T-helper 9 cell (primary cell): ENCODE data around the gene NSUN2.

Experiments used
- DNase-seq: peaks from one replicate; pipeline ENCODE4 v3.0.0-alpha.2; 2020

The NSUN2 gene

DNA sequence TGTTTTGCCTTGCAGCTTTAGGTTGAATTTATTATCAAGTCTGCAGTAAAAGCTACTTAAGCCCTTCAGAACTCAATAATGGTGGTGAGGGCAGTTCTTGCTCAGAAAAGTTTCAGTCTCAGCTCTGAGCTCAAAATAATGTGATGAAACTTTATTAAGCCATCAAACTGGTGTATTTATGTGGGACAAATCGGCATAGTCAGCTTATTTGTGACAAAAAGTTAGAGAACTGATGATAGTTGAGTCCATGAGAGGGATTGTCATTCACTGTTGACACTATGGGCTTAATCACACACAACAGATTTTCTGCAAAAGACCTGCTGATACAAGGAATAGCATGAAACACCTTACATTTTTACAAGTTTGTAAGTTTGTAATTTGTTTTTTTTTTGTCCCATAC lies 9.8 kb upstream of the NSUN2 start:
- DNase-seq: no peak

- no peak for DNase-seq
Measured at GRCh38 chr5:6638236-6638635, 5.4 kb upstream of the NSUN2 start.

- DNase-seq: no peak
Measured at GRCh38 chr5:6637590-6637989, 4.7 kb upstream of the NSUN2 start.

DNA sequence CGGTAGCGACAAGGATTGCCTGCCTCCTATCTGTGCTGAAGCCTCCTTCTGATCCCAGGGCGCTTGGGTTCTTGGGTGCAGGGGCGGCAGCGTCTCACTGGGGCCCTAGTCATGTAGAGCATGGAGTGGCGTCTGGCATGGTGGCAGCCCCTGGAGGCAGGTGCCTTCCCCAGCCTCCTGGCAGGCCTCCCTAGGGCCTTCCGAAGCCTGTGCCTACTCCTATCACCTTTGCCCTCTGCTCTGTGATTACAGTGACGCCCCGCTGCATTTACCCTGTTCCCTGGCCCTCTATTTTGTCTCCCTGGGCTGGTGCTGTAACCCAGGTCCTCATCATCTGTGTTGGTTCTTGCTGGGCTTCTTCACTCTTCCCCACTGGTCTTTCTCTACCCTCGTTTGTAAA lies 4.2 kb upstream of the NSUN2 start:
- DNase-seq: no peak

- DNase-seq: no peak
Measured at GRCh38 chr5:6636293-6636692, 3.4 kb upstream of the NSUN2 start.

GRCh38 chr5:6634788-6635430 lies 2.1 kb upstream of the NSUN2 start:
- DNase-seq: no peak

- DNase-seq: no peak
Measured at GRCh38 chr5:6634306-6634705, 1.5 kb upstream of the NSUN2 start.

GRCh38 chr5:6633469-6634245 lies 813 bp upstream of the NSUN2 start:
- no peak for DNase-seq

DNA sequence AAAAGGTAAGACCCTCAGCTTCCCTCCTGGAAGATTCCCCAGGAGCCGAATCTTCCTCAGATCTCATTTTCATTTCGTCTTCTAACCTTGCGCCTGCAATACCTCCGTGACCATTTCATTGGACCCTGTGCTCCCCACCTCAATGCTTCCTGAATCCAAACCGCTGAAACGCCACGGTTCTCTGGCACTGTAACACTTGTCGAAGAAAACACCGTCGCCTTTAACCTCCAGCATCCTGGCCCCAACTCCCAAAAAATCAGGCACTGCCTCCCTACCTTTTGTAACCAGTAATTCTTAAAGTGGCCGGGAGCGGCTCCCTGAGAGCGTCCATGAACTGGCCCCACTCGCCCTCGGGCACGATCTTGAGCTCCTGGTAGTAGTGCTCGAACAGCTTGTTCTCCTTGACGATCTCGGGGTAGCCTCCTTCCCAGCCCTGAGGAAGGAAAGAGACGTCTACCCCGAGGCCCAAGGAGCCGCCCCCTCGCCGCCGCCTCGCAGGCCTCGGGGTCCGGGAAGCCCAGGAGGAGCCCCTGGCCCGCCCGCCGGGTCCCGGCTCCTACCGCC lies 438 bp downstream of the NSUN2 start:
- DNase-seq: no peak

DNA sequence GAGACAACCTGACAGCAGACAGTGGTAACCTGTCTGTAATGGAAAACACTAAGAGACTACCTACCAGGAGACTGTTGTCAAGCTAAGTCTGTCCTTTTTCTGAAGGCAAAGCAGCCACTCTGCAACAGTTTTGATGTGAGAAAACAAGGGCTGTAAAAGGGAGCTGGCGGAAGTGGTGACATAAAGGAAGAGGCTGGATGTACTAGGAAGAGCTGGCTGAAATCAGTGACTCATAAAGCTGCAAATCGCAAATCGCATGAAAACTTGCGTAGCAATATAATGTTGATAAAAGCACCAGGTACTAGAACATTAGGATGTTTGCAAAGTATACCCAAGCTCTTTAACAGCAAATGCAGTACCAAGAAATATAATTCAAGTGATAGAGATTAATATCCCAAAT lies 1.4 kb downstream of the NSUN2 start:
- no peak for DNase-seq

- DNase-seq: no peak
Measured at GRCh38 chr5:6626508-6626907, 6.3 kb downstream of the NSUN2 start.

DNA sequence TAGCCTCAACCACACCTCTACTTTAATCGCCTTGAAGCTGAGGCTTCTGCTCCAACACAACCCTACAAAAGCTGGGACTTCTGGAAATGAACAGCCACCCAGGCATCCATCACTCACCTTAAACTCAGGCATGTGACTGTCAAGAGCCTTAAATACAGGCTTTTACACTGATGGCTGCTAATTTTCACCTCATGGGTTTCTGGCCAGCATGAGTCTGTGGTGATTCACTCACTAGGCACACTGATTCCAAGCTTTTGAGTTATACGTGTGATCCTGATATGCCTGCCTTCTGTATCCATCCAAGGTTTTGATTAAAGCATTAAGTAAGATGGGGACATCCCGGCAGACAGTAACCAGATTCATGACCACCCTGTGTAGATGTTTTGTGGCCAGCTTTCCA lies 8.9 kb downstream of the NSUN2 start:
- no peak for DNase-seq

- DNase-seq: no peak
Measured at GRCh38 chr5:6623228-6623627, 9.6 kb downstream of the NSUN2 start.

GRCh38 chr5:6616632-6617031 lies 16.2 kb downstream of the NSUN2 start:
- DNase-seq: no peak

GRCh38 chr5:6615034-6615815 lies 17.6 kb downstream of the NSUN2 start:
- no peak for DNase-seq

DNA sequence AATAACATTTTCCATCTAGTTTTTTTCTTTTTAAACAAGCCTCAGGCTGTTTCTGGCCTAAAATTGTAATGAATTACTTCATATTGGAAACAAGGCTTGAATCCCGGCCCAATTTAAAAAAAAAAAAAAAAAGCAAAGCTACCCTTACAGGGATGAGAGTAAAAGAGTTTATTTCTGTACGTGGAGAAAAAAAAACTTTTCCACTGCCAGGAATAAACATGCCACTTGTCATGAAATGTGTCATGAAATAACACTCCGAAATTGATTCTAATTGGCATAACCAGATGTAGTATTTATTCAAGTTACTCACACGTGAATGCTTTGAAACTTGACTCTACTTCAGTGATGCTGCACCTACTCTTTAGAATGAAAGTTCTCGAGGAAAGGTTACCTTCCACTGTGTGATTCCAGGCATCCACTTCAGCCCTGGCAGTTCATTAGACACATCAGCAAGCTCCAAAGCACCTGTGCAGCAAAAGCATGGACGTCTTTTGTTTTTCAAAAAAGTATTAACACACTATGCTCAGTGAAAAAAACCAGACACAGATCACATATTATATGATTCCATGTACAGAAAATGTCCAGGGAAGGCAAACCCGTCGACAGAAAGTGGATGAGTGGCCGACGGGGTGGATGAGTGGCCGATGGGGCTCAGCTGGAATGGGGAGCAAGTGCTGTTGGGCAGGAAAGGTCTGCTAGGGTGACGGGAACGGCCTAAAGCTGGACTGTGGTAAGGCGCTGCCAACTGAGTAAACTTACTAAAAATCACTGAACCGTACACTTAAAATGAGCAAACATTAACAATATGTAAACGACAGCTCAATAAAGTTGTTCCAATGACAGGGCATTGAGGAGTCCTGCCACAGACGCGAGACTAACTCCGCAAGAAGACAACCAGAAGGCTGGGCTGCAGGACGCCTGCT lies 21.2 kb downstream of the NSUN2 start:
- DNase-seq: no peak

GRCh38 chr5:6608016-6608415 lies 24.8 kb downstream of the NSUN2 start:
- no peak for DNase-seq

DNA sequence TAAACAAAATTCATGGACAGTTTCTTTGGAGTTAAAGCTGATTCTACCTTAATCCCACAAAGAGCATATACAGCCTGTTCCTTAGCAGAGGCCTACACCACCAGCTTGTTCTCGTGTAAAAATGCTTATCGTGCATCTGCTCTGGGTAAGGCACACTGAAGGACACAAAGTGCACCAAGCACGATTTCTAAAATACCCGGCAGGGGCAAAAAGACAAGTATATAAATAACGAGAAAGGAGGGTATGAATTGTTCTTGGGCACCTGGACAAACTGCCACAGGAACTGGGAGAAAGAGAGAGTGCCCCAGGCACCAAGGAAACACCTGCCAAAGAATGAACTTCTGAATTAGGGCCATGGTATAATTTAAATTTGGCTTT lies 25.3 kb downstream of the NSUN2 start:
- no peak for DNase-seq

DNA sequence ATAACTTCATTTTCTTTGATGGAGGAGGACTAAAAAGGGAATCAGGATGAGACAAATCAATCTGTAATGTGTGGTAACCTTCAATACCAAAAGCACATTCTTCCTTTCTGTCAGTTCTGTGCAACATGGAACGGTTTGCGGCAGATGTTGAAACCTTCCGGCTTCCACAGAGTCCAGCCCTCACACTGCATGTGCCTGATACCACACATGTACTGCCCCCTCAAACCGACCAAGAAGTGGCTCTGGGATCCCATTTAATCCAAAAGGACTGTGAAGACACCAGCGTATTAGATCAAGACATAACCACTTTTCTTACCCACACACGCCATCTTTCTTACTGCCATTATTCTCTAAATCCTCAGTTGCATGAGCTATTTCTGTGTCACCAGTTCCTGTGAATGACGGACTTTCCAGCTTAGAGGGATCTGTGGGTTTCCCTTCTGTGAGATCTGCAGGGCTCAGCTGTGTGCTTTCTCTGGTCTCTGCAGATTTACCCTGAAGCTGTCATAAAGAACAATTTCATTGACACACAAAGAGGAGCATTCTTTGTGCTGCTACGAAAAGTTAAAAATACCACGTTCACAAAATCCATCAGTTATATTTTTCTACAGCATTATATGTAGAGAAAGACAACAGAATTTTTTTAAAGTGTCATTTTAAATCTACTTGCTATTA lies 25.8 kb downstream of the NSUN2 start:
- DNase-seq: no peak

DNA sequence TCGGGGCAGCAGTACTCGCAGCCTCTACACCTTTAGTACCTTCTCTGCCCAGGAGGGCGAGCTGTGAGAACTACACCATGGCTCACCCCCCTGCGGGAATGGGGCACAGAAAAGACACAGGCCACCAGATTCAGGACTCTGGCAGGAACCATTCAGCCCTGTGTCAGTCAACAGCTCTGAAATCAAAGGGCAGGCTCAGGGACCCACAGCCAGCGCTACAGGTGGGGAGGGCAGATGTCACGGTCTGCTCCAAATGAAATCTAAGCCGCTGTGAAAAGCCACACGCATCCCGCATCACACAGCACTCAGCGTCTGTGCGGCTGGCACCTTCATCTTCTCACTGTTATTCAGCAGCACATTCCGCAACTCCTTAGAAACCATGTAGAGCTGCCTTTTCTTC lies 27.9 kb downstream of the NSUN2 start:
- DNase-seq: no peak

DNA sequence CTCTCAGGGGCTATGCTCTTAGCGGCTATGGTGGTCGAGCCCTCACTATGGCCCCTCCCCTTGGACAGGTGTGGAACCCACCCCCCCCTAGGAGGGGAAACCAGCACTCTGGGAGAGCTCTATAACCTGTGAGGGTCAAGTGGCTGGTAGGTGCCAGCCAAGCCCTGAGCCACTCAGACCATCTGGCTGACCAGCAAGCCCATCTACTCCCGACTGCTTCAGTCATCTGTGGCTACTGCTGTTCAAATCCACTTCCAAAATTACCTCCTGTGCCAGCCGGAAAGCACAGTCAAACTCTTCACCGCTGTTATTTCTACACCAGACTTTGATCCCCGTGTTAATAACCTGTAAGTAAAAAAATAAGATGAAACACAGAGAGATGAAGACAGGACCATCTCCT lies 28.5 kb downstream of the NSUN2 start:
- no peak for DNase-seq

DNA sequence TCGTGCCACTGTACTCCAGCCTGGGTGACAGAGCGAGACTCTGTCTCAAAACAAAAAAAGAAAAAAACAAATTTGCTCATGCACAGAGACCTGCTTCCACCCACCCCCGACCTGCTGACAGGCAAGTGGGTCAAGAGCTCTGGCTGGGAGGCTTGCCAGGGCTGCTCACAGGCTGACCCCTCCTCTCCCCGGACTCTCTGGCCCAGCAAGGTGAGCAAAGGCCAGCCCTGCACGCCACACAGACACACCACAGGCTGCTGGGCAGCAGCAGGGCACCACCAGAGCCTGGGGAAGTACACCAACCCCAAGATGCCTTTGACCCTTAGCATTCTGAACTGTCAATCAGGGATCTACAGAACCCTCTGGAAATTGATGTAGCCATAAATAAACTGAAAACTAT lies 29.2 kb downstream of the NSUN2 start:
- DNase-seq: no peak
